ENCODE data around the gene NUDT17.
A peak's percentile ranks its signal among the peaks of the same experiment; 100 is the strongest.

NUDT17 gene

DNA sequence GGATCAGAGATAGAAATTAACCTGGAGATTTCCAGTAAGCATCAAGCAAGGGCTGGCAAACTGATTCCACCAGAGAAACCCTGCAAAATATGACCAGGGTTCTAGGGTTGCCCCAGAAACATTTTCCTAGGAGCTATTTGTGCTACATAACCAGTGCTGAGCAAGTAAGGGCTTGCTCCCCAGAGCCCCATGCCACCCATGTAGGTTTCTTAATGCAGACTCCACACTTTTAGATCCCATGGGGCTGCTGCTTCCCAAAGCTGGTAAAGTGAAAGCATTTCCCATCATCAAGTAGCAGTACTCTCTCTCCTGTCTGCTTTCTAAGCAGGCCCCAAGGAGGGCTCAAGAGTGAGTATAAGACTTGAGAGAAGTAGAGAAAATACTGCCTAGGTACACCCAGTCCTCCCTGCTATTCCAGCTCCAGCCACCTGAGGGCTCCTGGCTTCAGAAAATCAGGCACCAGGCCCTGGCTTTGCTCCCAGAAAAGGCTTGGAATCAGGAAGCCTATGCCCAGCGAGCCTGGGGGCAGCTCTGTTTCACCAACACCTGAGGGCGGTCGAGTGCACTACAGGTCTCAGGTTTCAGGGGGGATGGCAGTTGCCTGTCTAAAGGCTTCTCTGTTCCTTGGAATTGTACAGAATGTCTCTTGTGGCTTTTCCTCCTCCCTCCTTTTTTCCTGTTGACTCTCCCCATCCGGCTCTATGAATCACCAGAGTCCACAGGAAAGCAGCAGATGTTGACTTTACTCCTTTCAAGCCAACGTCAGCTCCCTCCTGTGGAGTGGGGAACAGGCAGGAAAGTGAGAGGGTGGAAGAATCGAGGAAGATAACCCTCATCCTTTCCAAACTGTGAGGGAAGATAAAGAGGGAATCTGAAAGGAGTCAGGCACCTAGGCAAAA is 46.4 kb downstream of the NUDT17 start:
- peak; percentile 8 for DNase-seq (ENCODE audit: low read depth)

DNA sequence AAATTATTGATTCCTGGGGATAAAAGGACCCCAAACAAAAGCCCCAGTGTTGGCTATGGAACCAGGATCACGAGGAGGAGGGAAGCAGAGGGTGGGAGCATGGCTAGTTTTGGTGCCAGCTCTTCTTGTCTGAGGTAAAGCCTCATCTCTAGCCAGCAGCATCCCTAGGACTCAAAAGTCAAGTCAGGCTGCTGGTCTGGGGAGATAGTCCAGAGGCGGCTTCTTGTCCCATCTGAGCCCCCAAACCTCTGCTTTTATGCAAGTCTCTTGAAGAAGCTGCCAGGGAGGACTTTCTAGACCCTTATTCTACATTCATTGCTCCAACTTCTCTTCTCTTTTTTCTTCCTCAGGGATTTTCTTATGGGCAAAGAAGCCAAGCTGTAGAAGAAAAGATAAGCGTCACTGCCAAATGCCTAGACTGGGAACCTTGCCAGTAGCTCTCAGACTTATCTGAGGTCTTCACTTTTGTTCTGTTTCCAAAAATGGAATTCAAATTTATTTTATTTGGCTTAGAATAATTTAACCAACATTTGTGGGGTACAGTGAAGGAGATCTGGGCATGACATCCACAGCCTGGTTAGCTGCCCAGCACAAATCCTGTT is 47.2 kb downstream of the NUDT17 start:
- DNase-seq (ENCODE audit: low read depth): no peak

DNA sequence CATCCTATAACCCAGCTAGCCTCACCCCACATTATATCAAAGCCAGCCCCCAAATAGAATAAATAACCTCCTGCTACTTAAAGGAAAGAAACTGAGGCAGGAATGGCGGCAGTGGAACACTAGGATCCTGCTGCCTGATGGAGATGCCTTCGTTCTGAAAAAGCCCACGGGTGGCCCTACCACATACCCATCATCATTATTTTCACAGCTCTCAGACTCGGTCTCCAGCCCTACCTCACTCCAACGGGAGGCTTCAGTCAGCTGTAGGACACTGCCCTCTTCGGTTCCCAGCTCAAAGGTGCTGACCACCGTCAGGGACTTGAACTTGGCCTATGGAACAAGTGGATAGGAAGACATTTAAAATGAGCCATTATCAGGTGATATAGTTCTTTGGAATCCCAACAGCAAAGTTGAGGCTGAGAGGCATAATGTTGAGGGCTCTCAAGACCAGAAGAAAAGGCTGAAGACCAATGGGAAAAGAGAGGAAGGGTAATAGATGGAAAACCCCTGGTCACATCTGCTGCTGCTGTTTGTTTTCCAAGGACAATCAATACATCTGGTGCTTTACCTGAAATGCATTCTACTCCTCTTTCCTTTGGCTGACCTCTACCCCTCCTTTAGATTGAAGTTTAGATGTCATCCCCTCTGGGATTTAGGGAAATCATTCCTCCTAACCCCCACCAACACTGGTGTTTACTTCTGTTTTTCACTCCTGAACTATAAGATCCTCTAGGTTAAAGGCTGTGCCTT is 48.1 kb downstream of the NUDT17 start:
- no peak for DNase-seq (ENCODE audit: low read depth)

DNA sequence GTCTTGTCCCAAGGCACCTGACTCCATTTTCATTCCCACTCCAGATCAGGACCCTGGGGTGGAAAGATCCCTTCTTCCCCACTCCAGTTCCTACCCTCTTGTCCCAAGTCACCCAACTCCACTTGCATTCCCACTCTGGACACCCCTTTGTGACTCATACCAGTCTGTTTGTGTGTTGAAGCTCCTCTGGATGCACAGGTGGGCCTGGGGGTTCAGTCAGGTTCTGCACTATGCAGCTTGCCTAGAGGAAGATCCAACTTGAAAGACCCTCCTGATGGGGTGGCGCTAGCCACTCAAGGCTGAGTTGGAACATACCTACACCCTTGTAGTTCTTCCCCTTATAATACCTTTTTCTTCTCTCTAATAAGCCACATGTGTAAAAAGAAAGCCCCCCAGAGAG is 50.0 kb downstream of the NUDT17 start:
- no peak for DNase-seq (ENCODE audit: low read depth)

DNA sequence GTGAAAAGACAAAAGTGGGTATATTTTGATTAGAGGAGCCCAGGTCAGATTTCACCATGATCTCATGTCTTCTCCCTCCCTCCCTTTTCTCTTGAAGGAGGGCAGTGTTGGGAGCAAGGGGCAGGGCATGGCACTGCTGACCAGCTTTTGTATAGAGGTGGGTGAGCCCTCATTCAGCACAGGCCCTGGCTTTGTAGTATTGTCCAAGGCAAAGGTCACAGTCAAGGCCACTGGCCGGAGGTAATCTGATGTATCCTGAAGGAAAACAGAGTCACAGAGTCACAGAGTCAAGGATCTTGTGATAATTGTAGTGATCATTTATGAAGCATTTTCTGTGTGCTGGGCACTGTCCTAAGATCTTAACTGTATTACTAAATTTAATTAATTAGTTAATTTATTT is 52.5 kb downstream of the NUDT17 start:
- DNase-seq (ENCODE audit: low read depth): no peak
